GM19328 (cell line): ENCODE results near the gene MANF.
"Not testable (repeated sequence)": the region's sequence is repeated elsewhere in the genome, so short reads cannot be mapped to it uniquely, and the experiment has no call there.

Experiments
- ATAC-seq: cut with Tn5 transposase; IDR thresholded peaks from one replicate; pipeline ENCODE4 v1.9.1; 2021; ENCODE audit warnings: mild to moderate bottlenecking, moderate library complexity; ENCODE audit not compliant: unreplicated experiment

Gene MANF

DNA sequence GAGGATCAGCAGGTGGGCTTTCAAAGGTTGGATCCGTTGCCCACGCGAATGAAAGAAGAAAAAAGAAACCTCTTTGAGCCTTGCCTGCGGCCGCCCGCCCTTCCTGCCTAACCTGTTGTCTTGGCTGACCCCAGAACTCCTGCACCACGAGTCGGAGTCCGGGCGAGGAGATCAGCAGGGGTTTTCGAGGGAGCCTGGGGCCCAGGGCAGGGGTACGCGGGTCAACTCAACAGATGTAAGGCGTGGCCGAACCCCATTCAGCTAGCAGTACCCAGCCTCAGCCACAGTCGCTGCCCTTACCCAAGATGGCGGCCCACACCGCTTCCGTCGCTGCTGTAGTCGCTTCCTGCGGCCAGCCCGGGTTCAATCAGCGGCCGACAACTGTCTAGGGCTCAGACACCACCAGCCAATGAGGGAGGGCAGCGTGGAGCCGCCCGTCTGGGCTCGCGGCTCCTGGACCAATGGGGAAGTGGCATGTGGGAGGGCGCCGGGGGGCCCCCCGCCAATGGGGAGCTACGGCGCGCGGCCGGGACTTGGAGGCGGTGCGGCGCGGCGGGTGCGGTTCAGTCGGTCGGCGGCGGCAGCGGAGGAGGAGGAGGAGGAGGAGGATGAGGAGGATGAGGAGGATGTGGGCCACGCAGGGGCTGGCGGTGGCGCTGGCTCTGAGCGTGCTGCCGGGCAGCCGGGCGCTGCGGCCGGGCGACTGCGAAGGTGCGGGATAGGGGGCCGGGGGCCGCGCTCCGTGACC is at the start of gene MANF:
MANF (plus strand) TSS at position 566 of the 748 bp plus-strand sequence; CDS start at position 618, 52 bp downstream.
- peak; percentile 96 for ATAC-seq

DNA sequence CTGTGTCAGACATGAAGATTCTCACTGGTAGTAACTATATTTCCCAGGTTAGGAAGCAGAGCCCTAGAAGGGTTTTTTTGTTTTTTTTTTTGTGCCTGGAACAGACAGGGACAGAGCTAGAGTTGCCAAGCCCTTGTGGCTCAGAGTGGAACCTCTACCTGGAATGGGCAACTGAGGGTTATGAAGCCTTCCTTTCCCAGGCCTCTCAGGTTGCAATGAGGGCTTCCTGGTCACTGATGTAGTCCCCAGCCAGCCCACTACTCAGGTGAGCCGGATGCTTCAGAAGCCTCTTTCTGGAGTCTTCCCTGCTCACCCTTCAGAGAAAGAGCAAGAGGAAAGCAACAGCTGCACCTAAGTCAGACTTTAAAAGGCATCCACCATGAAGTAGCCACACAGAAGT is 48.8 kb upstream of the MANF start:
- no peak for ATAC-seq

DNA sequence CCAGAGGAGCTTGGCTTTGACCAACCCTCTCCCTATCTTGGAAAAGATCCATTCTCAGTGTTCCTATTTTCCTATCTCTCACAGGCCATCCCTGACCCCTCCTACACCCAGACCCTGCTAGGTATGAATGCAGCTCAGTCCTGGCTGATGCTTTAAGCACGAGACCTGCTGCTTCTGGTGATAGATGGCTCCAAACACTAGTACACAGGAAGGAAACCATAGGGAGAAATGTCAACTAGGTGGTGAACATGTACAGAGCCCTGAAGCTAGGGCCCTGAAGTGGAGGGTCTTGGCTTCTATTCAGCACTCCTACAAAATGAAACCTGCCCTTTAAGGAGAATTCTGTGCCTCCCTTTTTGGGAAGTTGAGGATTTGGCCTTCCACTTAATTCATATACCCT is 47.4 kb upstream of the MANF start:
- ATAC-seq: no peak

DNA sequence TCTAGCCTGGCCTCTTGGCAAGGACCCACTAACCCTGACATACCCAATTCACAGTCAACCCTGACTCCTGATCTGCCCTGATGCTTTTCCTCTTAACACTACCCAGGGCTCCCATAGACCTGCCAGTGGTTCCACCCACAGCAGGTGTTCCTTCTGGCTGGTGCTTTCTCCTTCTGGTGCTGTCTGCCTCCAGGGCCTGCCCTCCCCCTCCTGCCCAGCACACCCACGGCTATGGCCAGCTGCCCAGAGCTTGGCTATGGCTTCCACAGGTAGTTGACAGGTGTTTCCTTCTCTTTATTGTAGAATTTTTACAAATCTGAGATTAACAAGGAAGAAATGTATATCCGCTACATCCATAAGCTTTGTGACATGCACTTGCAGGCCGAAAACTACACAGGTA is 46.5 kb upstream of the MANF start:
- no peak for ATAC-seq

DNA sequence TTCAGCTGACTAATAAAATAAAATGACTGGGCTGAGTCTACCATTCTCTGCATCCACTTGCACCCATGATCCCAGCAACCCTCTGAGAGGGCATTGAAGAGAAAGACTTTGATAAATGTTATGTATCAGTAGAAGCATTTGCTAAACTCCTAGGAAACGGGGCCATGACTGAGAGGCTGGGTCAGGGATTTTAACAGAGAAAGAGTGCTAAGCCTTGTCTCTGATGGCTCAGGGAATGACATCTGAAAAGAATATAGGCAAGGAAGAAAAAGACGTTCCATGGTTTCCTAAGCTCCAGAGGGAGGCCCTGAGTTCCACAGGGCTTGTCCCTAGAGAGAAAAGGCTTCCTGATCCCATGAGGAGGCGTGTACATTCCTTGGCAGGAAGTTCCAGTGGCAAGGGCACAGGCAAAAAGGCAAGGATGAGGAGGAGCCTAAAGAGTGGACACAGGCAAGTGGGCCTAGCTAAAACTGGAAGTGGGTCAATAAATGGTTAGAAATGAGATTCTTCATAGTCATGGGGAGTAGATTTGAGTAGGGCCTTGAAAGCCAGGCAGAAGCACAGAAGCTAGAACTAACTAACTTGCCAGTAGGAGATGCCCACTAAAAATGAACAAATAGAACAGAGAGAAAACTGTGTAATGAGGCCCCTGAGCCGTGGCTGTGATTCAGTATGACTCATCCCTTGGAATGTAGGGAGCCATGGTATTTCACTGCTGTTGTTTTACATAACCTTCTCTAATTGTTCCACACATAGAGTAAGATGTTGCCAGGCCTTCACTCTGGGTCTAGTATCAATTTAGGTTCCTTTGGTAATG is 44.9 kb upstream of the MANF start:
- ATAC-seq: no peak

DNA sequence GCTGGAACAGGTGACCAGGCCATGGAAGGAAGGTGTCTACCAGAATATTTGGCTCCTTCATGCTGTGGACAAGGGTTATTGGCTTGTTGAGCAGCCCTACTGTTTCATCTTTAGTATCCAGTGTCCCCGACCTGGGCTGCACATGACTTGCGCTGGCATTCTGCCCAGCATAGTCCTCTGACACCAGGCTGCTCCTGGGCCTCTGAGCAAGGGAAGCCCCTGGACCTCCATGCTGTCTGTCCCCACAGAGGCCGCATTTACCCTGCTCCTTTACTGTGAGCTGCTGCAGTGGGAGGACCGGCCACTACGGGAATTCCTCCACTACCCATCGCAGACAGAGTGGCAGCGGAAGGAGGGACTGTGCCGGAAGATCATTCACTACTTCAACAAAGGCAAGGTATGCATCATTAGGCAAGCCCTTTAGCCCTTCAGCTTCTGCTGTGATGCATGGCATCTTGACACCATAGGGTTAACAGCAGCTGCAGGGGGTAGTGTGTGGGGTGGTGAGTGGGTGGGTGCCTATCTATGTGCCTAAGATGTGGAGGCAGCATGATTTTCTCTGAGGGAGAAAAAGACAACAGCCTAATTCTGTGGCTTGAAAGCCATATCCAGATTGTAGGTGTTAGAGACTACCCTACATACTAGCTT is 44.0 kb upstream of the MANF start:
- no peak for ATAC-seq

DNA sequence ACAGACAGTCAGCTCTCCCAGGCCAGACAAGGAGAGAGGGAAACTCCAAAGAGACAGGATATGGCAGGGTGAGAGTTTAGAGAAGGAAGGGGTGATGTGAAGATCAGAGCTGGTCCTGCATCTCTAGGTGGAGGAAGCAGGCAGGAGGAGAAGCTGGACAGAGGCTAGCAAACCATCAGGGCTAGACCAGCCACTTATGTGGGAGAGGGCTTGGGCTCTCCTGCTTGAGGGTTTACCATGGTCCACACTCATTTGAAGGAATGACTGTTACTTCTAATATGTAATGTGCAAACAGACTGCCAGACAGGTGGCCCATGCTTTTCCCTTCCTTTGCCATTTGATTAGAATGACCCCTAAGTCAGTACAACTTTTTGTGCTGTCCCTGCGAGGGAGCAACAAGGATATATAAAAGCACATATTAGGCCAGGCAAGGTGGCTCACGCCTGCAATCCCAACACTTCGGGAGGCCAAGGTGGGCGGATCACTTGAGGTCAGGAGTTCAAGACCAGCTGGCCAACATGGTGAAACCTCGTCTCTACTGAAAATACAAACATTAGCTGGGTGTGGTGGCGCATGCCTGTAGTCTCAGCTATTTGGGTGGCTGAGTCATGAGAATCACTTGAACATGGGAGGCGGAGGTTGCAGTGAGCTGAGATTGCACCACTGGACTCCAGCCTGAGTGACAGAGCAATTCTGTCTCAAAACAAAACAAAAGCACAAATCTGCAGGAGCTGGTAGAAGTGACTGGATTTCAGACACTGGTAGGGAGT is 41.0 kb upstream of the MANF start:
- ATAC-seq: no peak

DNA sequence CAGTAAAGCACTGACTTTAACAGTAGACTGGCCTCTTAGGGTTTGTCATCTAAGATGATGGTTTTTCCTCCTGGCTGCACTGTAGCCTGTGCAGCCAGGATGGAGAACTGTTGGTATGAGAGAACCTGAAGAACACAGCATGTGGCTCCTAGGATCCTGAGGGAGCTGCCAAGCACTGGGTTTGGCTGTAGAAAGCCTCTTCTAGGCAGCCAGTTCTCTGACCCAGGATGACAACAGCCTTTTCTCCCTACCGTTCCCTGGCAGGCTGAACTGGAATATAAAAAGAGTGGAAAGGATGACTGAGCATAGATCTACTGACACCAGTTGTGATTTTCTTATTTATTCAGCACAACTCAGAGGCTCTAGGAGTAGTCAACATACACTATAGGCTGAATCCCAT is 34.3 kb upstream of the MANF start:
- no peak for ATAC-seq

DNA sequence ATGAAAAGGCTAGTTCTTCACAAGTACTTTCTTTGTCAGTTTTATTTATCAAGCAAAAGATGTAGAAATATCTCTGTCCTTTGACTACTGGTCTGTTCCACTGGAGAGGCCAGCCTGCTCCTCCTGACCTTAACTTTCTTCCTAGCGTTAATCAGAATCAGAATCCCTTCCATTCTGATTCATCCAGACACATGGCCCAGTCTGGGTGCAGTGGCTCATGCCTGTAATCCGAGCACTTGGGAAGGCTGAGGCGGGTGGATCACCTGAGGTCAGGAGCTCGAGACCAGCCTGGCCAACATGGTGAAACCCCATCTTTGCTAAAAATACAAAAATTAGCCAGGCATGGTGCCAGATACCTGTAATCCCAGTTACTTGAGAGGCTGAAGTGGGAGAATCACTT is 32.0 kb upstream of the MANF start:
- no peak for ATAC-seq

DNA sequence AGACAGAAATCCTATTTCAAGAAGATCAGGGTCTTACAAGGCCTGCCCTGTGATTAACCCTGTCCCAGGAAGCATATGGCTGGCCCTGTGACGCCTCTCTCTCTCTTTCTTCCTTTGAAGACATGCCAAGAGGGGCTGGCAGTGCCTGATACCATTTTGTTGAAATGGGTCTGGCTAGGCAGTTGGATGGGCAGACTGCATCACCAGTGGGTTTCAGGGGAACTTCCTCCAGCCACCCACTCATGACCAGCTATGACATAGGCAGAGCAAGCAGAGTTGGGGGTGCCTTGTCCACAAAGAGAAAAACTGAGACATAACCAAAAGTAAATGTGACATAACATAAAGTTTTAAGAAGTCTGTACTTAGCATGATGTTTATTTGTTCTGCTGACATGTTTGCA is 31.4 kb upstream of the MANF start:
- no peak for ATAC-seq

DNA sequence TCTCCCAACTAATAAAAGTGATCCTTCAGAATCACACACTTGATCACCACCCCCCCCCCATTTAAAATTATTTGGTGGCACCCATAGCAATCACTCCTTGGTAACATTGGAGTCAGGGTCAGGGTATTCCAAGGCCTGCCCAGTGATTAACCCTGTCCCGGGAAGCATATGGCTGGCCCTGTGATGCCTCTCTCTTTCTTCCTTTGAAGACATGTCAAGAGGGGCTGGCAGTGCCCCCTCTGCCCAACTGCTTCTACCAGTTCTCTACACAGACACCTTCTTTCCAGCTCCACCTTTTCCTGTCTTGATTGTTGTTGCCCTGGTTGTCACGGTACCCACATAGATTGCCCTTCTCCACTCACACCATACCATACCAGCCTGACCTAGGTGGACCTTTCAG is 30.9 kb upstream of the MANF start:
- ATAC-seq: no peak

DNA sequence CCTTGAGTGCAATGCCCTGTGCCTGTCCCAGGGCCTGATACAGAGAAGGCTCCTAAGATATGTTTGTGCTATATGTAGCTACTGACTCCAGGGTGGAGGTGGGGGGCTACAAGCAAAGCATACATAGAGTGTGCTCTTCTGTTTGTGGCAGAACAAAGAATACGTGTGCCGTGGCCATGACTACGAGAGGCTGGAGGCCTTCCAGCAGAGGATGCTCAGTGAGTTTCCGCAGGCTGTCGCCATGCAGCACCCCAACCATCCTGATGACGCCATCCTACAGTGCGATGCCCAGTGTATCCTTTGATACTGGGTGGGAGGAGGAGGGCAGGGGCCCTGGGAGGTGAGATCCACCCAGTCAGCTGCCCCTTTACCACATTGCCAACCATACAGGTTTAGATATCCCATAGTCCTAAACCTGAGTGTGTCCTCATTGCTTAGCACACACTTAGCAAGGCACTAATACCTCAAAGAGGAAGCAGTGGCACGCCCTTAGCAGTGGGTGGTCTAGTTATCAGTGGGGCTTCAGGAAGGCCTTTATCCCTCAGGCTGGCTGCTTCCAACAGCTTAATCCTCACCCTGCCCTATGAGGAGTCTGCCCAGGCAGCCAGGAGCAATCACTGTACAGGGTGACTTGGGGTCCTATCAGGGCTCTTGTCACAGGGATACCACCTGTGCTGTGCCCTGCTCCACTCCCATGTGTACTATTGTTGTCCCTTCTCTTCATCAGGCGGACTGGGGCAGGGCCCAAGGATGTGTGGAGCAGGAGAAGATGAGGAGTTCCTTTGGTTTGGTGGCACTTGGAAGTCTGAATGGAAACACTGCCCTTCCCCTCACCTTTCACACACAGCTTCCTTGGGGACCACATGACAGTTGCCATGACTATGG is 30.1 kb upstream of the MANF start:
- no peak for ATAC-seq

DNA sequence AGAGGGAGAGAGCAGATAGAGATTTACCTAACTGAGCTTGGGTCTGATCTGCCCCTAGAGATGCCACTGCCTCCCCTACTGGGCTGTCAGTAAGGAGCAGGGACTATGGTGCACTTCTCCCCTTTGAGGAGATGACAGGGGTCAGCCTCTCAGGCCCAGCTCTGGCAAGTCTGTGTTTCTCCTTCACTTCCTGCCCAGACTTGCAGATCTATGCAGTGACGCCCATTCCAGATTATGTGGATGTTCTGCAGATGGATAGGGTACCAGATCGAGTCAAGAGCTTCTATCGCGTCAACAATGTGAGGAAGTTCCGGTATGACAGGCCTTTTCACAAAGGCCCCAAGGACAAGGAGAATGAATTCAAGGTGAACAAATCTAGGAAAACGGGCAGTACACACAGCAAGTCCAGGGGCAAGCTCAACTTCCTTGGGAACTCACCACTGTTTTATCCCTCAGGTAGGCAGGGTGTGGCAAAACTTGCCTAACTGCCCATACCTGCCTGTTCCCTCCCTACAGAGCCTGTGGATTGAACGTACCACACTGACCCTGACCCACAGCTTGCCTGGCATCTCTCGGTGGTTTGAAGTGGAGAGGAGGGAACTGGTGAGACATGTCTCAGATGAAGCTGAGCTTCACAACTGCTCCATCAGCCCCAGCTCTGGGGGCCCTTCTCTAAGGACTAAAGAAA is 29.1 kb upstream of the MANF start:
- ATAC-seq: no peak

DNA sequence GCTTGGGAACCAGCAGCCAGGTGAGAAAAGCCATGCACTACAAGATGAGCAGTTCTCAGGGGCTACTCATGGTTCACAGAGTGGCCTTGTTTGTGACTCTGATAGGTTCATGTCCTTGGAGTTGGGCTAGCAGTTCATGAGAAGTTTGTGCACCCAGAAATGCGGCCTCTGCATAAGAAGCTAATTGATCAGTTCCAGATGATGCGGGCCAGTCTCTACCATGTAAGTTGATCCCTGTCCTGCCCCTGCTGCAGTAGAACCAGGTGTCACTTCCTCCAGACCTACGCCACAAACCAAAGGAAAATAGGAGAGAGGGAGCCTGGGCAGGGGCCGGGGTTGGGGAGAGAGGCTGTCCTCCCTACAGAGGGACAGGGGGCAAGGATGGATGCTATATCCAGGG is 27.2 kb upstream of the MANF start:
- ATAC-seq: no peak

DNA sequence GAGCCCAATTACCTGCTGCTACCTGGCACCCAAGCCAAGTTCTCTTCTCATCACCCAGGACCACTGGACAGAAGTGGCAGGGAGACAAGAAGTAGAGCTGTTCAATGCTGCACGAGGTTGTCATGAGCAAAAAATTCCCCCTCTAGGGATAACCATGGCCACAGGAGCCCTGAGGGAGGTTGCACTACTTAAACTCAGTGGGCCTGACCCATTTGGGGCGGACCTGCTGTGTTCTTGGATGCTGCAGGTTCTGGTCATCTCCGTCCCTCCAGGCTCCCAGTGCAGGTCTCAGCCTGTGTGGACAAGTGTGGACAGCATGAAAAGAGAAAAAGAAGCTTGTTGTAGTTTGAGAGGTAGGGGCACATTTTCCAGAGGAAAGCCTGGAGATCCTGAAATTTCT is 26.1 kb upstream of the MANF start:
- no peak for ATAC-seq

DNA sequence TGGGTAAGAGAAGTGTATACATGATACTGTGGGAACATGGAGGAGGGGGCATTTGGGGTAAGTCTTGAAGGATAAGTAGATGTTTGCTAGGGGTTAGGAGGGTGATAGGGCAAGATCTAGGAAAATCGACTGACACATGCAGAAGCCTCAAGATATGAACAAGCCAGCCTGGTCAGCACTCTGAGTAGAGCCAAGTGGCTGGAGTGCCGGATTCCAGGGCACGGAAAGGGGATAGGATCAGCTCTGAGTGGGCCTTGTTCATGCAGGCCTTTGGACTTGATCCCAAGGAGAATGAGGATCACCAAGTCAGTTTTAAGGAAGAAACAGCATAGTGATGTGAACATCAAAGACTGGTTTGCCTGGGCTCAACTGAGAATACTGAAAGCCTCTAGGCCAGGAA is 24.3 kb upstream of the MANF start:
- no peak for ATAC-seq

DNA sequence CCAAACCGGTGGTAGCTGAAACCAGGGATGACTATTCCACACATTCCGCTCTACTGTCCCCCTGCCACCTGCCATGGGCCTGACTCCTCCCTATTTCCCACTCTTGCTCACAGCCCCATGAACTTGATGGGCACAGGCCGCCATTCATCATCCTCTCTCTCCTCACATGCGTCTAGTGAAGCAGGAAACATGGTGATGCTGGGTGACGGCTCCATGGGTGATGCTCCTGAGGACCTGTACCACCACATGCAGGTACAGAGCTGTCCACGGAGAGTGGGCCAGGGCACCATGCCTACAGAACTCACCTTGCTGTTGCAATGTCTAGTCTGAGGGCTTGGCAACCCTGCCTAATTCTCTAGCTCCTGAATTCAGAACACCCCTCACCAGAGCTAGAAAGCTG is 23.3 kb upstream of the MANF start:
- no peak for ATAC-seq

DNA sequence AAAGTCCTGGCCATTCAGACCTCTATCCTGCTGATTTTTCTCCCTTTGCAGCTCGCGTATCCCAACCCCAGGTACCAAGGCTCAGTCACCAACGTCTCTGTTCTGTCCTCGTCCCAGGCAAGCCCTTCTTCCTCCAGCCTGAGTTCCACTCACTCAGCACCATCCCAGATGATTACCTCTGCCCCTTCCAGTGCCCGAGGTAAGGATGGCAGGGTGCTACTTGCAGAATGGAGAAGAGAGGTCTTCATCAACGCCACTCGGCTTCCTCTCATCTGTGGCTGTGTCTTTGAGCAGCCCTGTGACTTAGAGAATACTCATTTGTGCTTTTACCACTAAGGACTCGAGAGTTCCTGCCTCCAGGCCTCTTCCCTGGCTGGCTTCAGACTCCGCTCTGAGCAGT is 22.6 kb upstream of the MANF start:
- no peak for ATAC-seq

DNA sequence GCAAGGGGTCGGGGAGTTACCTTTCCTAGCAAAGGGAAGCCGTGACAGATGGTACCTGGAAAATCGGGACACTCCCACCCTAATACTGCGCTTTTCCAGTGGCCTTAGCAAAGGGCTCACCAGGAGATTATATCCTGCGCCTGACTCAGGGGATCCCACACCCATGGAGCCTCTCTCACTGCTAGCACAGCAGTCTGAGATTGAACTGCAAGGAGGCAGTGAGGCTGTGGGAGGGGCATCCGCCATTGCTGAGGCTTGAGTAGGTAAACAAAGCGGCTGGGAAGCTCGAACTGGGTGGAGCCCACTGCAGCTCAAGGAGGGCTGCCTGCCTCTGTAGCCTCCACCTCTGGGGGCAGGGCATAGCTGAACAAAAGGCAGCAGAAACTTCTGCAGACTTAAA is 16.8 kb upstream of the MANF start:
- ATAC-seq: not testable (repeated sequence)
